AG10803 (cell line): ENCODE data around the gene TMEM181.
"Not testable (repeated sequence)": the region's sequence is repeated elsewhere in the genome, so short reads cannot be mapped to it uniquely, and the experiment has no call there.

ENCODE experiments used
- DNase-seq: peaks from one replicate; pipeline ENCODE4 v3.0.0; 2010; ENCODE audit warnings: low read depth
- H3K4me3 ChIP-seq: 2 replicates; pipeline ENCODE4 v1.5.1; 2011; ENCODE audit warnings: mild to moderate bottlenecking, low read length, control low read depth
- TF ChIP-seq, protein P1 (sequence below): conservative IDR thresholded peaks from 2 replicates; pipeline ENCODE4 v1.5.1; 2011; ENCODE audit warnings: mild to moderate bottlenecking, low read length, control low read depth, inconsistent platforms

The TMEM181 gene

DNA sequence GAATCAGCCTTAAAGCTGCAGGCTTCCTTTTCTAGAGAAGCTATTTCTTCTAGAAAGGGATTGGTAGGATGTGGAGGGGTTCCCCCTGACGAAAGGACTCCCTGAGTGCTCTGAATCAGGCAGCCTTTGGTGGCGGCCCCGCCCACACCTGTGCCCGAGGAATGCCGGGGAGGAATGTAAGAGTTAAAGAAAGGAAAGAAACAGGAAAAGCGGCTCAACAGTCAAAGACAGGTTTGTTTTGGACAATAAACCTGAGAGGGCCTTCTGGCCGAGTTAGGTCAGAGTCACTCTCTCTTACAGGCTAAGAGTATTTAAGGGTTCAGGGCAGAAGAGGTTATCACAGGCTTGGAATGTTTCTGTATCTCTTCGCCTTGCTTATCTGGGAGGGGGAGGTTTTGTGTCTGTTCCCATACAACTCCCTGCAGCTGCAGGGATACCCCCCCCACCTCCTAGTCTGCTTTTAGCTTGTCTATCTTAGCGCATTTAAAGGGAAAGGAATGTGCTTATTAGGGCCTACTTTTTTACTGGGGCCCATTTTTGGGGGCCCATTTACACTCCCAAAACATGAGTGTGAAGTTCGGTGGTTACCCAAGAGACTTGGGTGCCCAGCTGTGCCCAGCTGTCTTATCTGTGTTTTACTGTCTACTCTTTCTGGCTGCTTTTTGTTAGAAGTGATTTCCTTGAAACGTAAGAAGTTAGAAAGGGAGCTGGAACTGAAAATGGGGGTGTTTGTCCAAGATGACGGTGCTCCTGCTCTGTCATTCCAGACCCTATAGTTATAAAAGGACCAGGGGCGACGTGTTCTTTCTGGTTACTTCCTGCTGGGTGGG lies 51.9 kb downstream of the TMEM181 start:
- TF ChIP-seq, protein P1, sequence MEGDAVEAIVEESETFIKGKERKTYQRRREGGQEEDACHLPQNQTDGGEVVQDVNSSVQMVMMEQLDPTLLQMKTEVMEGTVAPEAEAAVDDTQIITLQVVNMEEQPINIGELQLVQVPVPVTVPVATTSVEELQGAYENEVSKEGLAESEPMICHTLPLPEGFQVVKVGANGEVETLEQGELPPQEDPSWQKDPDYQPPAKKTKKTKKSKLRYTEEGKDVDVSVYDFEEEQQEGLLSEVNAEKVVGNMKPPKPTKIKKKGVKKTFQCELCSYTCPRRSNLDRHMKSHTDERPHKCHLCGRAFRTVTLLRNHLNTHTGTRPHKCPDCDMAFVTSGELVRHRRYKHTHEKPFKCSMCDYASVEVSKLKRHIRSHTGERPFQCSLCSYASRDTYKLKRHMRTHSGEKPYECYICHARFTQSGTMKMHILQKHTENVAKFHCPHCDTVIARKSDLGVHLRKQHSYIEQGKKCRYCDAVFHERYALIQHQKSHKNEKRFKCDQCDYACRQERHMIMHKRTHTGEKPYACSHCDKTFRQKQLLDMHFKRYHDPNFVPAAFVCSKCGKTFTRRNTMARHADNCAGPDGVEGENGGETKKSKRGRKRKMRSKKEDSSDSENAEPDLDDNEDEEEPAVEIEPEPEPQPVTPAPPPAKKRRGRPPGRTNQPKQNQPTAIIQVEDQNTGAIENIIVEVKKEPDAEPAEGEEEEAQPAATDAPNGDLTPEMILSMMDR, result no peak
- no peak for DNase-seq
- H3K4me3 ChIP-seq, result no peak overlapping the region

DNA sequence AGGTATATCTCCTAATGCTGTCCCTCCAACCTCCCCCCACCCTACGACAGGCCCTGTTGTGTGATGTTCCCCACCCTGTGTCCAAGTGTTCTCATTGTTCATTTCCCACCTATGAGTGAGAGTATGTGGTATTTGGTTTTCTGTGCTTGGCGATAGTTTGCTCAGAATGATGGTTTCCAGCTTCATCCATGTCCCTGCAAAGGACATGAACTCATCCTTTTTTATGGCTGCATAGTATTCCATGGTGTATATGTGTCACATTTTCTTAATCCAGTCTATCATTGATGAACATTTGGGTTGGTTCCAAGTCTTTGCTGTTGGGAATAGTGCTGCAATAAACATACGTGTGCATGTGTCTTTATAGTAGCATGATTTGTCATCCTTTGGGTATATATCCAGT lies 54.7 kb downstream of the TMEM181 start:
- H3K4me3 ChIP-seq, DNase-seq: not testable (repeated sequence)

DNA sequence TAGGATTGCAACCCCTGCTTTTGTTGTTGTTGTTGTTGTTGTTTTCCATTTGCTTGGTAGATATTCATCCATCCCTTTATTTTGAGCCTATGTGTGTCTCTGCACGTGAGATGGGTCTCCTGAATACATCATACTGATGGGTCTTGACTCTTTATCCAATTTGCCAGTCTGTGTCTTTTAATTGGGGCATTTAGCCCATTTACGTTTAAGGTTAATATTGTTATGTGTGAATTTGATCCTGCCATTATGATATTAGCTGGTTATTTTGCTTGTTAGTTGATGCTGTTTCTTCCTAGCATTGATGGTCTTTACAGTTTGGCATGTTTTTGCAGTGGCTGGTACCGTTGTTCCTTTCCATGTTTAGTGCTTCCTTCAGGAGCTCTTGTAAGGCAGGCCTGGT lies 58.4 kb downstream of the TMEM181 start:
- H3K4me3 ChIP-seq, DNase-seq: not testable (repeated sequence)

DNA sequence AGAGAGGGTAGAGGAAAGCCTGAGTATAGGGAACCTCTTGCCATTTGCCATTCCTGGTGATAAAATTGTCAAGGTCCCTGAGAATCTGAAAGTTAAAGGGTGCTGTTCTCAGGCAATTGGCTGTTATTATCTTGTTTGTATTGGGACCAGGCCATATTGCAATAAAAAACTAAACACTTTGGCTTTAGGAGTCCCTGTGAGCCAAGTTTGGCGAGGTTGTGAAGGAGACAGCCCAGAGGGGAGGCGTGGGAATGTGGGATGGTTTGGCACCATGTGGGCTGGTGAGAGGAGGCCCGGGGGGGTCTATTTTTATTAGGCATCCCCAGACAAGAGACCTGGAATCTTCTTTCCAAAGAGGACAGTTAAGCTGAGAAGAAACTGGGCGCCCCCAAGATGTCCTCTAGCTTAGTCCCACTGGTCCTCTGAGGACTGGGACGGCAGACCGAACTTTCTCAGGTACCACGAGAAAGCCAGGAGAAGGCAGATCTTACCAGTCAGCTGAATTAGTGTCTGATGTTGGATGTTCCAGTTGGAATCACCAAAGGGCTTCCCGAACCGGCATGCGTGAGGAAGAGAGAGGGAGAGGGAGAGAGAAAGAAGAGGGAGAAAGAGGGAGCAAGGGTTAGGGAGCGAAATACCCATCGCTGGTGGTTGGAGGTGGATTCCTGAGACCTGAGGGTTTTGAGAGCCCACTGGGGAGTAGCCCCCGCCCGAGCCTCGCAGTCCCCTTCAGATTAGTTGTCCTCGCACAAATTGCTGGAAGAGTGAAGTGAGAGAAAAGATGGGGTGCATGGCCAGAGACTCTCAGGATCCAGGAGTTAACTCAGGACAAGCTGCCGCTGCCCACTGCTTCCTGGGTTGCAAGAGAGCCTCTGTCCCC lies 60.3 kb downstream of the TMEM181 start:
- no peak for DNase-seq
- H3K4me3 ChIP-seq, result no peak overlapping the region
- TF ChIP-seq, protein P1, result no peak

DNA sequence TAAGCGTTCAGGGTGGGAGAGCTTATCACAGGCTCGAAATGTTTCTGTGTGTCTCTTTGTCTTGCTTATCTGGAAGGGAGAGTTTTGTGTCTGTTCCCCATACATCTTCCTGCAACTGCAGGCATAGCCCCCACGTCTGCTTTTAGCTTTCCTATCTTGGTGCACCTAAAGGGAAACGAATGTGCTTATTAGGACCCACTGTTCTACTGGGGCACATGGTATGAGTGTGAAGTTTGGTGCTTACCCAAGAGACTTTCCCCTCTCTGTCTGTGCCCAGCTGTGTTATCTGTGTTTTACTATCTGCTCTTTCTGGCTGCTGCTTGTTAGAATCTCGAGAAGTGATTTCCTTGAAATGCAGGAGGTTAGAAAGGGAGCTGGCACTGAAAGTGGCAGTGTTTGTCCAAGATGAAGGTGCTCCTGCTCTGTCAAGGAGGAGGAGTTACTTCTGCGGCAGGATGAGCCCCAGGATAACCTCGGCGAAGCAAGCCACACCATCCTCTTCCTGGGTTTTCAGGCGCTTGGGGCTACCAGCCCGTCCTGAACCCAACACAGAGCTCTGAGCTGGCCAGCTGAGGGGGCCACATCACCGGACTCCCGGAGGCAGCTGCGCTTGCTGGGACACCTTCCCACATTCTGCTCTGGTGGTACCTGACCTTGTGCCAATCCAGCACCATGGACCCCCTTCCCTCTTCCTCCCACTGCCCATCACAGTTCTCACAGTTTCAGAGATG lies 61.2 kb downstream of the TMEM181 start:
- no peak overlapping the region for H3K4me3 ChIP-seq
- DNase-seq, result no peak
- TF ChIP-seq, protein P1, result no peak

DNA sequence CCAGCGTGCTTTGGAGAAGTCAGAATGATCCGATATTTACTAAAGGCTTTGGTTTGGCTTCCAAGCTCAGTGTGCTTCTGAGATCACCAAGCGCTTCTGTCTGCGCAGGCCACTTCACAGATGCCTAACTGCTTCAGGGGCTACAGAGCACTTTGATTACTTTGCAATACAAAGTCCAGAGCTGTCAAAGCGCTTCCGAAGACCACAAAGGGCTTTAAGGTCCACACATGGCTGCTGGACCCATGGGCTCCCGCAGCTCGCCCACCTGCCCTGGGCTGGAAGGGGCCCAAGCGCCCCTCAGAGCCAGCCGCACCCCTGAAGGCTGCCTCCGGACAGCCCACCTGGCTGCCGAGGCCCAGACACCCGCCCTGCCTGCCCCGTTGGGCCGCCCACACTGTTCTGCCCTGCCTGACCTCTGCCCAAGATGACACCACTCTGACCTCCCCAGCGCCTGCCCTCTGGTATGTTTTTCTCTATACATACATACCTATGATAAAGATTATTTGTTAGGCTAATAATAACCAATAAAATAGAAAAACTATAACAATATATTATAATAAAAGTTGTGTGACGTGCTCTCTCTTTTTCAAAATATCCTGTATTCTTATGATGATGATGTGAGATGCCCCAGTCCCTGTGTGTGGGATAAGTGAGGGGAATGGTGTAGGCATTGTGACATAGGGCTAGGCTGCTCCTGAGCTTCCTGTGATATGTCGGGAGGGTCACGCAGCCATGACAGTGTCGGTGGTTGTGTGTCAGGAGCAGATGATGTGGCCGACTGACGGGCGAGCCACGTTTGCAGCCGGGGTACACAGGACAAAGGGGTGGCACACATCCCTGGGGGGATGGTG lies 62.0 kb downstream of the TMEM181 start:
- H3K4me3 ChIP-seq, result no peak overlapping the region
- TF ChIP-seq, protein P1, result no peak
- DNase-seq, result no peak

DNA sequence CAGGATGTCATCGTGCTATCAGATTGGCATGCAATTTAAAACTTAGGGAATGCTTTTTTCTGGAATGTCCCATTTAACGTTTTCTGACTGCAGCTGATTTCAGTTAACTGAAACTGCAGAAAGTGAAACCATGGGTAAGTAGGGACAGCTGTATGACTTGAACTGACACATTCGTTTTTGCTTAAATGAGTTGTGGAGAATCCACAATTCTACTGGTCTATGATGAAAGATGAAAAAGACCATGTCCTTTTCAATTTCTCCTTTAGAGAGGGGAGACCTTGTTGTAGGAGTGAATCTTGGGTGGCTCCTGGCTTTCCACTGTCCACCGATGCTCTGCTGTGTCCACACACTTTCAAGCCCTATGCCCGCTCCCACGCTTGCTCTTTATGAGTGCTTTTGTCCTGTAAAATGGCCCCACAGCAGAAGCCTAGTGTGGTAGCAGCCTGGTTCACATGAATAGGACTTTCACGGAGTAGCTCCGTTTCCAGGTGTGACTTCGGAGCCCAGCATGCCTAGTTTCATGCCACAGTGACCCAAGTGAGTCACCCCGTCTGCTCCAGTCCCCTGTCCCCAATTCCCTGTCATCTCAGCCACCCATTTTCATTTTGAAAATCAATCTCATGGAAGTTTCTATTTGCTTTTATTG lies 62.8 kb downstream of the TMEM181 start:
- TF ChIP-seq, protein P1, result no peak
- no peak overlapping the region for H3K4me3 ChIP-seq
- DNase-seq, result no peak
